K562 (cell line): Measurements from ENCODE around the gene TRAF3. TPM values are rescaled to one million over a fixed set of nuclear protein-coding genes. Genes with fewer than 3 reads are reported as not detected.

Experiments used
- ATAC-seq: fragments of 200-7000 bp; cut with Tn5 transposase; 3 replicates; pipeline ENCODE4 v1.9.1; 2020; ENCODE audit warnings: moderate library complexity
- BruUV-seq: library from RNA; stranded (reverse); fragments of 400-500 nt; replicated peaks from 2 replicates; lab custom pipeline; 2021; lab: Mats Ljungman, UMichigan
- CTCF ChIA-PET: fragments of 300-600 bp; formaldehyde crosslinking; extraction: SDS; loops from one replicate; lab custom pipeline; 2021; ENCODE audit warnings: low intra/inter-chr PET ratio; lab: Yijun Ruan, JAX
- POLR2A ChIA-PET: fragments of 300-600, 350-650 bp; sonication (Branson Sonifier 250); formaldehyde crosslinking; extraction: SDS; loops from one replicate; lab custom pipeline; 2021; ENCODE audit warnings: antibody characterized with exemption, inconsistent platforms; lab: Yijun Ruan, JAX
- DNase-seq, 4 experiments: peaks; one replicate each; pipeline versions ENCODE4 v3.0.0 to v3.0.0-alpha.2; 2011 to 2018; ENCODE audit warnings: low spot score in 3 of 4, mixed read lengths in 3 of 4; ENCODE audit errors: extremely low read depth in 1 of 4
- FAIRE-seq: peaks from 2 replicates; lab custom pipeline; 2011; peaks lifted over from hg19 to GRCh38; lab: Jason Lieb, UNC
- H2AFZ ChIP-seq: 2 replicates; pipeline ENCODE4 v1.6.0; 2011; ENCODE audit warnings: low read depth, low read length, control low read depth, inconsistent platforms
- H3K27ac ChIP-seq: fragments of 200-600 bp; 3 replicates; pipeline ENCODE4 v1.8.0; 2011; ENCODE audit warnings: low read depth, mild to moderate bottlenecking, control low read depth, inconsistent platforms, low read length, moderate library complexity, mixed read lengths; ENCODE audit errors: extremely low read depth
- H3K27me3 ChIP-seq, 2 experiments: fragments of 300-600 bp in 1 of 2; 2 replicates in 1 of 2; 3 replicates in 1 of 2; pipeline versions ENCODE4 v1.6.0 to v1.8.0; 2011; ENCODE audit warnings: inconsistent platforms in 2 of 2, low read length in 2 of 2, mild to moderate bottlenecking in 1 of 2, mixed read lengths in 1 of 2, moderate library complexity in 1 of 2; ENCODE audit not compliant: control insufficient read depth in 2 of 2, insufficient read depth in 2 of 2
- H3K36me3 ChIP-seq: fragments of 300-600 bp; 3 replicates; pipeline ENCODE4 v1.8.0; 2011; ENCODE audit warnings: mild to moderate bottlenecking, low read length, inconsistent platforms; ENCODE audit not compliant: control insufficient read depth, insufficient read depth
- H3K4me1 ChIP-seq, 2 experiments: fragments of 200-600 bp in 1 of 2; replicated peaks in 1 of 2; 2 replicates in 1 of 2; 3 replicates in 1 of 2; pipeline versions ENCODE4 v1.5.1 to v1.8.0; 2011; ENCODE audit warnings: inconsistent platforms in 2 of 2, low read length in 2 of 2, mild to moderate bottlenecking in 1 of 2, mixed read lengths in 1 of 2, moderate library complexity in 1 of 2; ENCODE audit not compliant: control insufficient read depth in 2 of 2, insufficient read depth in 2 of 2
- H3K4me2 ChIP-seq: 2 replicates; pipeline ENCODE4 v1.6.1; 2011; ENCODE audit warnings: low read length, control low read depth, inconsistent platforms, mixed read lengths; ENCODE audit not compliant: insufficient read depth
- H3K4me3 ChIP-seq: fragments of 200-600 bp; sonication (generic), shearing (Covaris generic); 2 replicates; pipeline ENCODE4 v1.5.1; 2016; ENCODE audit warnings: control low read depth, inconsistent platforms
- H3K79me2 ChIP-seq: fragments of 200-600 bp; 3 replicates; pipeline ENCODE4 v1.8.0; 2011; ENCODE audit warnings: low read length, inconsistent platforms; ENCODE audit not compliant: control insufficient read depth, insufficient read depth
- H3K9ac ChIP-seq, 2 experiments: 2 replicates each; pipeline versions ENCODE4 v1.6.0 to v1.6.1; 2011; ENCODE audit warnings: low read depth in 2 of 2, low read length in 2 of 2, control low read depth in 1 of 2, inconsistent platforms in 1 of 2, mild to moderate bottlenecking in 1 of 2, mixed read lengths in 1 of 2; ENCODE audit not compliant: insufficient read depth in 1 of 2
- H3K9me1 ChIP-seq: one replicate; pipeline ENCODE4 v1.6.0; 2011; ENCODE audit warnings: inconsistent platforms, mild to moderate bottlenecking, low read length, moderate library complexity; ENCODE audit not compliant: control insufficient read depth, insufficient read depth
- H3K9me3 ChIP-seq: replicated peaks from 2 replicates; pipeline ENCODE4 v1.5.1; 2011; ENCODE audit warnings: low read depth, low read length, inconsistent platforms; ENCODE audit not compliant: control insufficient read depth, insufficient read depth
- H4K20me1 ChIP-seq: replicated peaks from 2 replicates; pipeline ENCODE4 v1.6.1; 2011; ENCODE audit warnings: low read length, inconsistent platforms, mixed read lengths; ENCODE audit not compliant: control insufficient read depth, insufficient read depth
- BRF2 ChIP-seq: IDR thresholded peaks from 3 replicates; pipeline ENCODE4 v1.6.1; 2011; ENCODE audit warnings: borderline replicate concordance, mild to moderate bottlenecking; ENCODE audit not compliant: insufficient read length, insufficient read depth
- DMBX1 ChIP-seq: fragments of 250-450 bp; sonication (Bioruptor Pico); IDR thresholded peaks from 2 replicates; pipeline ENCODE4 v1.8.0; 2022; ENCODE audit warnings: inconsistent platforms, mild to moderate bottlenecking, moderate library complexity, borderline replicate concordance
- ELK3 ChIP-seq: fragments of 450-650 bp; formaldehyde crosslinking; IDR thresholded peaks from 2 replicates; pipeline ENCODE4 v1.4.0; 2020; ENCODE audit warnings: mild to moderate bottlenecking
- FIP1L1 ChIP-seq: fragments of 200-400 bp; formaldehyde crosslinking; IDR thresholded peaks from 2 replicates; pipeline ENCODE4 v1.6.1; 2018; ENCODE audit warnings: mild to moderate bottlenecking, low read depth, low read length; ENCODE audit not compliant: poor library complexity, severe bottlenecking
- HNRNPLL ChIP-seq: fragments of 200-400 bp; formaldehyde crosslinking; IDR thresholded peaks from 2 replicates; pipeline ENCODE4 v1.6.1; 2017; ENCODE audit warnings: low read length, low read depth, mild to moderate bottlenecking; ENCODE audit not compliant: poor library complexity, severe bottlenecking
- KHSRP ChIP-seq: fragments of 450-650 bp; IDR thresholded peaks from 2 replicates; pipeline ENCODE4 v1.6.1; 2017
- NELFE ChIP-seq: IDR thresholded peaks from 2 replicates; pipeline ENCODE4 v1.6.1; 2011; ENCODE audit warnings: mild to moderate bottlenecking; ENCODE audit not compliant: insufficient read depth, insufficient read length
- NFE2L1 ChIP-seq: fragments of 450-650 bp; IDR thresholded peaks from 2 replicates; pipeline ENCODE4 v1.6.1; 2016; ENCODE audit warnings: missing genetic modification characterization, low read depth, mild to moderate bottlenecking, missing compliant biosample characterization, moderate library complexity, borderline replicate concordance
- POLR2G ChIP-seq: fragments of 200-400 bp; formaldehyde crosslinking; IDR thresholded peaks from 2 replicates; pipeline ENCODE4 v1.6.1; 2017; ENCODE audit warnings: low read depth, mild to moderate bottlenecking, antibody characterized with exemption, low read length, moderate library complexity
- RUNX1 ChIP-seq: sonication (generic); IDR thresholded peaks from 2 replicates; pipeline ENCODE4 v1.6.1; 2016; ENCODE audit warnings: antibody characterized with exemption, low read depth
- SIRT6 ChIP-seq: IDR thresholded peaks from one replicate; pipeline ENCODE4 v1.6.1; 2012; ENCODE audit warnings: low read depth, mild to moderate bottlenecking, control low read depth, inconsistent platforms, low read length, moderate library complexity
- SMAD1 ChIP-seq: fragments of 150-350 bp; IDR thresholded peaks from 2 replicates; pipeline ENCODE4 v1.6.1; 2014; ENCODE audit warnings: low read length, low read depth; ENCODE audit not compliant: partially characterized antibody
- ZNF232 ChIP-seq: sonication (generic); formaldehyde crosslinking; IDR thresholded peaks from 2 replicates; pipeline ENCODE4 v1.8.0; 2022; ENCODE audit warnings: mild to moderate bottlenecking, missing genetic modification reagents
- ZNF354B ChIP-seq: fragments of 250-450 bp; sonication (Bioruptor Pico); IDR thresholded peaks from 2 replicates; pipeline ENCODE4 v1.4.0; 2020
- WGBS: fragments of 100-300 bp; shearing (Covaris generic); methylation state at CpG from one replicate; pipeline ENCODE4 v1.1.6; 2016; ENCODE audit warnings: low coverage, mixed read lengths; ENCODE audit not compliant: insufficient coverage; ENCODE audit errors: missing lambda C conversion rate; 5-methylcytosine and 5-hydroxymethylcytosine counted together
- in situ Hi-C: fragments of 300-500 bp; cut with MboI; formaldehyde crosslinking; loops from 4 replicates; pipeline ENCODE4 v1.15.0; 2018; ENCODE audit warnings: inconsistent platforms, mixed read lengths
- intact Hi-C: fragments of 100-400 bp; cut with micrococcal nuclease; formaldehyde crosslinking; loops from 2 replicates; pipeline ENCODE4 v1.14.2; 2022
- polyA plus RNA-seq, 8 experiments: library from polyadenylated mRNA; depleted of rRNA in 4 of 8; stranded (reverse) in 5 of 8; unstranded in 3 of 8; fragments of >200 nt; fragmentation: Nextera tagmentation in 2 of 8; fragmentation: Illumina TruSeq in 1 of 8; extraction: Ambion mirVana in 2 of 8; extraction: Trizol in 1 of 8; gene quantifications; 2 replicates each; pipeline versions ENCODE4 v1.2.1 to v1.2.3, GENCODE V29; 2011 to 2014; ENCODE audit warnings: inconsistent platforms in 1 of 8, missing spikeins in 1 of 8
- total RNA-seq, 7 experiments: library from RNA; depleted of rRNA in 6 of 7; stranded (reverse); fragments of >200 nt in 6 of 7; fragmentation: Illumina TruSeq in 2 of 7; extraction: Trizol in 2 of 7; gene quantifications; 2 replicates each; pipeline versions ENCODE4 v1.2.1 to v1.2.3, GENCODE V29; 2011 to 2021; ENCODE audit warnings: low replicate concordance in 1 of 7

TRAF3 gene
- total and polyA plus RNA-seq, 9 of the 15 experiments (the other 6 are each of a cell fraction or from before 2014, with no cell fraction given): 0.52 to 21.3 (median 9.9) TPM

GRCh38 chr14:102927878-102928411, 150.7 kb downstream of the TRAF3 start:
- H4K20me1 ChIP-seq: no peaks in the 10 kb centered on the region
- intact Hi-C loops (no loop called here), in situ Hi-C loops (no loop called here)
- no peak overlapping the region for H3K9ac ChIP-seq
- H3K79me2 ChIP-seq: no peaks in the 10 kb centered on the region
- peaks cover under 1% of the 10 kb centered on the region; the same call in 1 of the 3 replicates for H3K36me3 ChIP-seq
- H3K27me3 ChIP-seq: no peaks in the 10 kb centered on the region
- no TSS peak for BruUV-seq
- no peak overlapping the region for H3K4me3 ChIP-seq
- no peak overlapping the region for H3K4me2 ChIP-seq
- ChIA-PET CTCF (no interaction called here), POLR2A (interaction anchor here (0.6 kb wide), 1 partner anchor 12 kb away, joined by 4 read pairs; no protein-coding TSS in a partner anchor)
- H3K27ac ChIP-seq: no peak overlapping the region
- ATAC-seq (no peak), FAIRE-seq (no peak), DNase-seq (no peak)
- no peak overlapping the region for H2AFZ ChIP-seq
- peaks cover 0 to 40% of the 10 kb centered on the region in 2 experiments; a peak in 3 of 5 replicates for H3K4me1 ChIP-seq
- H3K9me3 ChIP-seq: no peaks in the 10 kb centered on the region
- no peaks in the 10 kb centered on the region for H3K9me1 ChIP-seq
- TF ChIP-seq FIP1L1 (peak; percentile 0), POLR2G (peak; percentile 42; the same call in 1 of the 2 replicates), DMBX1 (CRISPR knock-in tag) (no peak), SMAD1 (no peak), ZNF354B (CRISPR knock-in tag) (no peak), KHSRP (no peak), ZNF232 (CRISPR knock-in tag) (no peak), RUNX1 (no peak), HNRNPLL (no peak), BRF2 (no peak), SIRT6 (no peak), NELFE (no peak), NFE2L1 (tag) (no peak), ELK3 (no peak)
- WGBS: 84% methylated on average over 8 of the region's 35 CpGs
